RKO (cell line): Measurements from ENCODE around the gene ACSS1.

ENCODE experiments used
- DNase-seq: peaks from one replicate; pipeline ENCODE4 v3.0.0-alpha.2; 2016; ENCODE audit warnings: low spot score

Gene ACSS1

DNA sequence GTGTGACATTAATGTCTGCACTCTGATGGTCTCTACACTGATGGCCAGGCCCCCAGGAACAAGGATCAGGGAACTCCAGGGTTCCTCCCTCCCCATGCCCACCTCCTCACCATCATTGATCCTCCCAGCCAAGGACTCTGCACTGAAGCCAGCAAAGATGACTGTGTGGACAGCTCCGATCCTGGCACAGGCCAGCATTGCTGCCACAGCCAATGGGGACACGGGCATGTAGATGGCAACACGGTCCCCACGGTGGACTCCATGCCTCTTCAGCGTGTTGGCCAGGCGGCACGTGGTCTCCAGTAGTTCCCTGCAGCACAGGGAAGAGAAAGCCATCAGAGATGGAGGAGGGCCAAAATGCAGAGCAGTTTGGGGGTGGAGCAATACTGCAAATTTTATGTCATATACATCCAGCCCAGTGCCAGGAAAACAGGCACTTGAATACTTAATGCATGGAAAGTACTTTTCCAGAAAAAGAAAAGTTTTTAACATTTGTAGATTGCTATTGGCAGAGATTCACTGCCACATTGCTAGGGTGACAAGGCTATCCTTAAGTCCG, 27.2 kb downstream of the ACSS1 start:
- no peak for DNase-seq

DNA sequence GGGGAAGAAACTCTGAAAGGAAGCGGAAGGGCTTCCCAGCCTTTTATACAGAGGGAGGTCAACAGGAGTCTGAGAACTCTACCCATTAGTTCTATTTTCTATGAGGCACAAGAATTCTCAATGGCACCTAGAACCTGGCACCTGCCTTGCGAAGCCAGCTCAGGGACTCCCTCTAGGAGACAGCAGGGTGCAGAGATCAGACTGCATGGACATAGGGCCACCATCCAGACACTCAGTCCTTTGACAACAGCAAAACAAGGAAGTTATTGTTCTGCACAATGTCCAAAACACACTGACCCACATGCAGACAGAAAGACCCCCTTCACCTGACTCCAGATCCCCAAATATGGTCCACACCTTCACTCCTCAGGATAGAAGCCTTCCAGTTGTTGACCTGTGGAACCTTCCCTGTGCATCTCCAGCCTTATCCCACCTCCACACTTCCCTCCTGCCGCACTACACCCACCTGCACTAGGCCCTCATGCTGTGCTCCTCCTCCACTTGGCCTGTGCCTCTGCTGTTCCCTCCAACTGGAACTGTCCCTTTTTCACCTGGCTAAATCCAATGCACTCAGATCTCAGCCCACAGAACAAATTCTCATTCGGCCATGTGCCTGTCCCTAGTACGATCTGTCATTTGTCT, 27.8 kb downstream of the ACSS1 start:
- DNase-seq, result no peak

DNA sequence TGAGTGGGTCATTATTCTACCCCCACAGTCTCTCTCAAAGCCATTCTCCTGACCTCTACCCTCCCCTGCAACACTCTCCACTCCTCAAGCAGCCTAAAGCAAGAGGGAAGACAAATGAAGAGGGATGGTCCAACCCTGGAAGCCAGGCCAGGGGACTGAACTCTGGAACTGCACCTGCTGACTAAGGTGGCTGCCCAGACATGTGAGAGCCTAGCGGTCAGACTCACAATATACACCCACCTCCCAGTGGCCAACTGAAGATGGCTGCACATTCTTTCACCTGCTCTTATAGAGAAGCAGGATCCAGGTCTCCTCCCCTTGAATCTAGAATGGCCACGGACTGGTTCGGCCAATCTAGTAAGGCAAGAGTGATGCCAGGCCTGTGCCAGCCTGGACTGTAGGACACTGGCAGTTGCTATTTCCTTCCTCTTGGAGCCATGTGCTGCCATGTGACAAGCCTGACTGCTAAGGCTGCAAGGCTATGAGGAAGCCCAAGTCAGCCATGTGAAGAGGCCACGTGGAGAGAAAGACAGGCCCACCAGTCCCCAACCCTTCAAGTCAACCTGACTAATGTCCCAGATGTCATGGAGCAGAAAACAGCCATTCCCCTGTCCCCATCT, 31.8 kb downstream of the ACSS1 start:
- no peak for DNase-seq

DNA sequence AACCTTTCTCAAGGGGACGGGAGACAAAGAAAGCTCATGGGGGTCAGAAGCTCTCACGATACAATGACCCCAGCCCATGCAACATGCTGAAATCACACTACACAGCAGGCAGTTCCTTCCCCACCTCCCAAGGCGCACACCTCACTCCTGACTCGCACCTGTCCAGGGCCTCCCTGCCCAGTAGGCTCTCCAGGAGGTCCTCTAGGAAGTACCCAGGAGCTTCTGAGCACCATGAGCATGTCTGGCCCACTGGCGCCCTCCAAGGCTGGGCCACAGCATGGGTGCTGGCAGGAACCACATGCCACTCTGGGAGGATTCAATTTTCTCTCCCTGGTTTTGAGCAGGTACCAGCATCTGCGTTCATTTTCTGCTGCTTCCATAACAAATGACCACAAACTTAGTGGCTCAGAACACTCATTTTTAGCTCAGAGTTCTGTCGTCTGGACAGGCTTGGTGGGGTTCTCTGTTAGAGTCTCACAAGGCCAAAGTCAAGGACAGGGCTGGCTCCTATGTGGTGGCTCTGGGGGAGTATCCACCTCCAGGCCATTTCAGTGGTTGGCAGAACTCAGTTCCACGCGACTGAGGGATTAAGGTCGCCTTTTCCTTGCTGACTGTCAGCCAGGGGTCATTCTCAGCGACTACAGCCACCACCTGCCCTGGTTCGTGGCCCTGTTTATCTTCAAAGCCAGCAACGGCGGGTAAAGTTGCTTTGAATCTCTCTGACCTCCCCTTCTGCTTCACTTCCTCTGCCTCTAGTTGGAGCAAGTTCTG, 32.7 kb downstream of the ACSS1 start:
- DNase-seq, result no peak

DNA sequence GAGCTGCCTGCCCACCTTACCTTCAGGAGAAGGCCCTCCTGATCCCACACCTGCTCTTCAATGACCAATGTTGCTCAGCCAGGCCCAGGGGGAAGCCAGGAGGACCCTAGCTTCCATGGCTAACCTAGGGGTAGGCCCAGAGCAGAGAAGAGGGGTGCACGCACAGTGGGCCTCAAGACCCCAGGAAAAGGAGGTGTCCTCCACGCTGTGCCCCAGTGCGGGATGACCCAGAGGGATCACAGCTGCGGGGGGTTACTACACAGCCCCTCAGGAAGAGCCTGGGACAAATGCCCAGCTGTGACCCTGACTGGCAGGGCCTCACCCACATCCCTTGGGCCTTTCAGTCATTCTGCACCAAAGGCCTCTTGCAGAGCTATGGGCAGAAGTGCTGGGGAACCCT, 33.8 kb downstream of the ACSS1 start:
- no peak for DNase-seq

DNA sequence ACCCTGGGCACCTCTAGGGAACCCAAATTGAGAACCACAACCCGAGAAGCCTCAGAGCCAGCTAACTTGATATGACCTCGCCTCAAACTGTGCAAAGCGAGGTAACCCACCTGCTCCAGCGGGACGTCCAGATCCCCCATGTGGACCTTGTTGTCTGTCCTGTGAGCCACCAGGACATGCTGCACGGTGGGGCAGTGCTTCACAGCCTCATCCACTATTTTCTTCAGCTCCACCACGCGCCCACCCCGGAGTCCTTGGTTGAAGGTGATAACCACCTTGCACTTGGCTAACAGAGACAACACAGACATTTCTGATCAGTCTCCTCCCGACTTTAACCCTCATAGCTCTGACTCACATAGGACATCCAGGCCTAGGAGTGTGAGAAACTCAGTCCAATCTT, 34.6 kb downstream of the ACSS1 start:
- no peak for DNase-seq

DNA sequence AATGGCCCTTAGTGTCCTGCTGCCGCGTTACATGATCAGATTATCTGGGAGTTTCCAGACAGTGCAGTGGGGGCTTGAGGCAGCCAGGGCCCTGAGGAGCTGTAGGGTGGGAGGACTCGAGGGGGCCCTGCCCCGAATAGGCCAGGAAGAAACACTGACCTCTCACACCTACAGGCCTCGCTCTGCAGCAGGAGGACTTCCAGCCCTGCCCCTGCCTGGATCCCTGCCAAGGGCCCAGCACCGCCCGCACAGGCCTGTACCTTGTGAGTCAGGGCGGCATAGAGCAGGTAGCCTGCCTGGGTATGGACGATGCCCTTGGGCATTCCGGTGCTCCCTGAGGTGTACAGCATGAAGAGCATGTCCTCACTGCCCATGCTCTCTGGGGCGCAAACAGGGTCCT, 35.3 kb downstream of the ACSS1 start:
- DNase-seq, result no peak

DNA sequence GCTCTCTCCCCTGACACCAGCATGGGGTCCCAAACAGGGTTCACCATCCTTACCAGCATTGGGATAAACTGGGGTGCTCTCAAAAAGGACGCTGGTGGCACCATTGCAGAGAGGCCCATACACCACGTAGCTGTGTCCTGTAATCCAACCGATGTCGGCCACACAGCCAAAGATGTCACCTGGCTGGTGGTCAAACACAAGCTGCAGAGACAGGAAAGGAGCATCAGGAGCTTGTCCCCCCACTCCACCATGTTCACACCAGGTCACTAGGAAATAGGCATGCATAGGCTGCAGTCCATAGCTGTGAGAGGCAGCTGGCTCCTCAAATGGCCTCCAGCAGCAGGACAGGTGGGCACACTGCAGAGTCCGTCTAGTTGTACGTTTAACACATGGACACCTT, 36.6 kb downstream of the ACSS1 start:
- no peak for DNase-seq

DNA sequence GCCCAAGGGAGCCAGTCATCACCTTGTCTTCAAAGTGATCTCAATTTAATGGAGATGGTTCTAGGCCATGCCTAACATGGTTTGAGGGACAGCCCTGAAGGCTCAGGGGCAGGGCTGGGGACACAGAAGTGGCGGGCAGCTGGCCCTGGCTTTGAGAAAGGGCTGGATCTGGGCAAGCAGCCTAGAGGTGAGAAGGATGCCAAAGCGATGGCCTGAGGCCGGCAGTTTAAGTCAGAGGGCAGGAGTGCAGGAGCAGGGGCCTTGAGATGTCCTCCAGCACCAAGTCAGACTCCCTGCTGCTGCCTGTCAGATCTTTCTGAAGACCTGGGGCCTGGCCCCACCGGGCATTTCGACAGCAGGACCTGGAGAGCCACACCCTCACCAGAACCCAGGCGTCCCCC, 37.0 kb downstream of the ACSS1 start:
- DNase-seq, result no peak

DNA sequence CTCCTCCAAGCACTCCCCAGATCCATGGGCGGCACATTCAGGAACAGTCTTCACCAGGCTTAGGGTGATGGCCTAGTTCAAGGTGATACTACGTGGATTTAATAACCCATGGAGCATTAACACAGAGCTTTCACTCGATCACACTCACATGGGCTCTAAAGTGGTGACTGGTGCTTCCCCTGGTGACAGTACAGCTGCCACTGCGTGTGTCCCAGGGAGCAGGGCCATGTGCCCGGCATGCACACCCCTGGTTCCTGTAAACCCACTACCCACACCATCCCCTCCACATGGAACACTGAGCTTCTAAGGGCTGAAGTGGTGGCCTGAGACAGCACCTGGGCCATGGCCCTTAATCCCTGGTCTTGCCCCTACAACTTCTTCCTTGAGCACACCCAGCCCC, 37.6 kb downstream of the ACSS1 start:
- DNase-seq, result no peak

DNA sequence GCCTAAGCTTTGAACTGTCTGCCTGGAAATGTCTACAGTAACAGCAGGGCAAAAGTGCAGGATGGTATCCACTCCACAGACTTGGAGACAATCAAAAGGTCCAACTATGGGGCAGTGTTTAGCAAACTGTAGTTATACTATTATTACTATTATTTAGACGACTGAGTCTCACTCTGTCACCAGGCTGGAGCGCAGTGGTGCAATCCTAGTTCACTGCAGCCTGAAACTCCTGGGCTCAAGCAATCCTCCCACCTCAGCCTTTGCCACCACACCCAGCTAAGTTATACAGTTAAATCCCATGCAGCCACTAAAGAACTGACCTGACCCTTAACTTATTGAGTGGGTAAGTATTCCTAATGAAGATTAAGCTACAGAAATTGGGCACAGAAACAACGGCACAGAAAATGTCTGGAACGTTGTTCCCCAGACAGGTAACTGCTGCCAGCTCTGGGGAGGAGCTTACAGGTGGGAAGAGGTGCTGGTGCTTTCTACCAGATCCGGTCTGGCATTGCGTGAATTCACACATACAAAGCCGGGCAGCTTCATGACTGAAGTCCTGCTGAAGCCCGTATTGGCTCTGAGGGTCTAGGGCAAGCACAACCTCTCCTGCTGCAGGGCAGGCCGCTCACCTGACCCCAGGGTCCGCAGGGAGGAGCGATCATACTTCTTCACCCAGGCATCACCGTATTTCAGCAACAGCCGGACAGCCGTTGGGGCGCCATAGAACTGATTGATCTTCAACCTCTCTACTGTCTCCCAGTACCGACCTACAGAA, 38.4 kb downstream of the ACSS1 start:
- DNase-seq, result no peak

DNA sequence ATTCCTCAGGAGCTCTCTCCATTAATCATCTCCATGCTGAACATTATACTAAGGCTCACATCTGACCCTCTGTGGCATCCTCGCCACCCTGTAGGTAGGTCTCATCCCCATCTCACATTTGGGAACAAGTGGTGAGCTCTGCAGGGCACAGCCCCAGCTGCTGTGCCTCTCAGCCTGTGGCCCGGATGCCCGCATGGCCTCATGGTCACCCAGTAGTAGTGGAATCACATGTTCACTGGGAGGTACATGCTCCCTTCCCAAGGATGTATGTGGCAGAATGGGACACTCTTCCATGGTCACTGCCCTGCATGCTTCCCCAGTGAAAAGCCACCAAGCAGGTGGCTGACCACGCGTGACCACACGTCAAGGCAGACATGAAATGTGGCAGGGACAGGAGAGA, 39.1 kb downstream of the ACSS1 start:
- DNase-seq, result no peak

DNA sequence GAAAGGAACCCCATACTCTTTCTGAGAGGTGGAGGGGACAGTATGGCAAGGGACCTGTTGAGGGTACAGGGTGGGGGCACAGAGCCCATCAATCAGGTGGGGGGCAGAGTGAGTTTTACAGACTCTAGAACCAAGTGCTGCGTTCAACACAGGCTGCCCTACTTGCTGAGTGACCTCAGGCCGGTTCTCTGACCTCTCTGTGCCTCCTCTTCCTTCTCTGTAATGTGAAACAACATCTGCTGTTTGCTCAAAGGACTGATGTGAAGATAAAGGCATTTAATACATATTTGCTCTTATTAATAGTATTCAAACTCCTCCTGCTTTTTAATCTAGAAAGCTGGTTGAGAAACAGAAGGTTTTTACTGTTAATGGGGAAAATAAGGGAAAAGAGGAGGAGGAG, 39.5 kb downstream of the ACSS1 start:
- DNase-seq, result no peak

DNA sequence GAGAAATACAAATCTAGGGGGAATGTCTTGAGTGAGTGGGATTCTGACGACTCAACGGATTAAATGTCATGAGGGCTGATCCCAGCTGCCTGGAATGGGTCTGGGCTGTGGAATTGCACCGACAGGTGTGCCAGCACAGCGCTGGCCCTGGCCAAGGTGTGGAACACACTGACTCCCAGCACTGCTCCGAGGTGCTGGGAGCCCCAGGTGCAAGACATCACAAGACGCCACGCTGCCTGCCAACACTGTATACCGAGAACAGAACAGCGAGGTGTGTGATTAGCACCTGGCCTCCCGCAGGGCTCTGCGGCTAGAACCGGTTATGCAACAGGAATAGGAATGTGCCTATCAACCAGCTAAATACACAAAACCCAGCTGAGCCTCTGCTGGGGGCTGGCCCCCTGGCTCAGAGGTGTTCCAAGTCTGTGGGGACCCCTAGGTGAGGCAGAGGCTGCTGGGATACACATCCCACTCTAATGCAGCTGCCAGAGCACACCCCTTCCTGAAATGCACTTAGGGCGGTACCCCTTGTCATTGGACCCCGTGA, 40.6 kb downstream of the ACSS1 start:
- DNase-seq, result no peak

DNA sequence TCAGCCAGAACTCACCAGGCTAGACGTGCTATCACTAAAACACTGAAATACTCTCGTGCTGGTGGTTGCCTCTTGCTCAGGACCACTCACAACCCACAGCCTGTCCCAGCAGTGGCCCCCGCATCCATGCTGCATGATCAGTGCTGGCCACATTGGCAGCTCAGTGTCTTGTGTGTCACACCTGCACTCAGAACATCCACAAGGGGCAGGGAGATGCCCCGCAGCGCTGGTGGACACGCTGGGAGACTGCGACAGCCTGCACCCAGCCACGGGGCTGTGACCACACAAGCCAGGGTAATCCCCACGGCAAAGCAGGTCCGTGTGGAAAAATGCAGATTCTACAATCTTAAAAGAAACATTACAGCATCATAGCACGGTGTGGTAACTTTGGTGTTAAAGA, 41.5 kb downstream of the ACSS1 start:
- DNase-seq, result no peak

DNA sequence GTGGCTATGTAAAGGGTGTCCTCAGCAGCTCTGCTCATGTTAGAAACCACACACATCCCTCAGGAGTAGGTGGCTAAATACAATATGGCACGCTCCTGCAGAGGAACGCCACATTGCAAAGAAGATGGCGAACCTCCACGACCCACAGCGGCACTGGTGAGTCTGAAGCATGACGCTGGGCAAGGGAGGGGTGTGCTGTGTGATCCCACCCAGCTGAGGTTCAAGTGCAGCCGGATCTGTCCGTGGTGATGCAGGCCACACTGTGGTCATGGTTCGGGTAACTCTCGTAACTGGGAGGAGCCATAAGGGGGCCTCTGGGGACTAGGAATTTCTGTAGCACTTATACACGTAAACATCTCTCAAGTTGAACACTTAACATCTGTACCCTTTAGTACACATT, 42.0 kb downstream of the ACSS1 start:
- DNase-seq, result no peak

DNA sequence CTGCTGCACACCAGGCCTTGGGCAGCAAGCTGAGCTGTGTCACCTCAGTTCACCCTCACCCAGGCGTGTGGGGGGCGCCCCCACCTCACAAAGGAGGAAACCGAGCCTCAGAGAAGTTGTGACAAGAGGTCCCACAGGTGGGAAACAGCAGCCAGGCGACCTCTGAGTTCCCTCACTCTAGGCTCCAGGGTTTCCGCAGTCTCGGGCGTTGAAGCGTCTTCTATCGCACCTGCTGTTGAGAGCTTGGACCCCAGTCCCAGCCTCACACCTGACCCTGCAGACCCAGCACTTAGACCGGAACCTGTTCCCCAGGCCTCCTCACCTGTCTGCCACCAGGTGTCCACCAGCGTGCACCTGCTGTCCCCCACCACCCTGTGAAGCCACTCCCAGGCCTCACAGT, 43.1 kb downstream of the ACSS1 start:
- no peak for DNase-seq

DNA sequence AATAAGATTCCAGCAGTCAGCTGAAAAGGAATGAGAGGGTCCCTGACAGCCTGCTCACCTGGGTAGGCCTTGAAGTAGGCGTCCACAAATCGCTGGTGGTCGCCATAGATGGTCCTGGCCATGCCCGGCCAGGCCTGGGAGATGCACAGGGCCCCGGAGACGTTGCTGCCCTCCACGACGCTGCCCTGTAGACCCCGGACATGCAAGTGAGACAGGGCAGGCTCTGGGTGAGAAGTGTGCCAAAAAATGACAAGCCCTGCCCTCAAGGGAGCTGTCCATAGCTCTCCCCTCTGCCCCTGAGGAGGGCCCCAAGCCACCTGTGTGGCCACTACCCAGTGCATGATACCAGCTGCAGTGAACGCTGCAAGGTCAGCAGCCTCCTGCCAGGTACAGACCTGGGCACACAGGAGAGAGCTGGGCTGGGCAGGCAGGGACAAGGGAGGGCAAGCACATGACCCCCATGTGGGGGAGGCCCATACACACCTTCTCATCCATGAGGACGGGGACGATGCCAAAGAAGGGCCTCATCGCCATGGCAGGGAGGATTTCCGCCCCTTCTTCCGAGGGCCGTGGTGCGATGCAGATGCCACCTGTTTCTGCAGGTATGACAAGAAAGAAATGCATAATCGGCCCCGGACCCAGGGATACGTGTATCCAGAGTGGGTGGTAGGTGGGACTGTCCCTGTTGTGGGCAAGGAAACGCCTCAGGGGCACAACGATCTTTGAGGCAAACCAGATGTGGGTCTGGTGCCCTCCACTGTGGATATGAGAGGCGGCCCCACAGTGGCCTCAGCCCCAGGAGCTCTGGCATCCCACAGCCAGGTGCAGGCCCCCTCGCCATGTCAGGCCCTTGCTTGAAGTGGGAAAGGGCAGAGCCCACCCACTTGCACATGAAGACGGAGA, 44.2 kb downstream of the ACSS1 start:
- DNase-seq, result no peak

DNA sequence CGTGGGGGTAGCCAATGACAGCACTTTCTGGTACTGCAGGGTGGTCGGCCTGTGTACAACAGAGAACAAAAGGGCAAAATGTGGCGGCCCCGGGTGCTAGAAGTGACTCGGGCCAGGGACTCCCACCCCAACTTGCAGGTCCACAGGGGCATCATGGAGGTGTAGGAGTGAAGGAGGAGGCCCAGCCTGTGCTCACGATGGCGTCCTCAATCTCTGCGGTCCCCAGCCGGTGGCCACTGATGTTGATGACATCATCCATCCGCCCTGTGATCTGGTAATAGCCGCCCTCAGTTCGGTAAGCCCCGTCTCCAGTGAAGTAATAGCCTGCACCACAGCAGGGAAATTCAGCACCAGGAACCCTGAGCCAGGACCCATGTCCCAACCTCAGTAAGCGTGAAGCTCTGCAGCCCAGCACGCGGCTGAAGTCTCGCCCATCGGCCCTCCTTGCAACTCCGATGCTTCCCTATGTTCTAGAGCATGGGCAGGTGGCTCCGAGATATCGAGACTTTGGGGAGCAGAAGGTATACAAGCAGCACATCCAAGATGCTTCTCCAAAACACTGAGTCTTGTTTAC, 45.2 kb downstream of the ACSS1 start:
- DNase-seq, result no peak

DNA sequence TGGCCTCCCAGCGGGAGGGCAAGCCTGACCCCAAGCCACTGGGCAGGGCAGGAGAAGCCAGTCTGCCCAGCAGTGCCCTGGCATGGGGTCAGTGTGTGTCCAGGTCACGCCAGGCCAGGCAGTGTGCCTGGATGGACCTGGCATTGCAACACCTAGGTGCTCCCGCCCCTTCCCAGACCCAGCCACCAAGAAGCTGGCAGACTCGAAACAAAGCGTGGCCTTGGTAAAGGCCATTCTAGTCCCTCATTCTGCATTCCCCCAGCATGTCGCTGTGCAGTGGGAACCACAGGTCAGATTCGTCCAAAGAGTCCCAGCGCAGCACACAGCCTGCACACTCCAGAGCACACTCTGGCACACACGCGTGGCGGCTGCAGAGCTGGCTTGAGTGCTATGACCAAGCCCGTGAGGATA, 46.1 kb downstream of the ACSS1 start:
- no peak for DNase-seq

DNA sequence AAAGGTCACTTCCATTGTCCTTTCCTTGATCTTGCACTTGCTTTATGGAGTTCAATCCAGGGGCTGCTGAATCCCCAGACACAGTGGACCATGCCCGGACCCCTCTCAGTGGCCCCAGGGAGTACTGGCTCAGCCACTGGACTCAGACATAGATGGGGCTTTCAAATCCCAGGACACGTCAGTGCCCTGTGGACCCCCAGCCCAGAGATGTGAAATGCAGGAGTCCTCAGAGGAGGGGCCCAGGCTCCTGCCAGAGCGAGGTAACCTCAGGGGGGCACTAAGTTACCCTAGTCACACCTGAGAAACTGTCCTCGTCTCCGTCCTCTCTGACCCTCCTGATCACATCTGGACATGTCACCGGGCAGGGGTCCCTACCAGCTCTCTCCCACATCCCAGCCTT, 46.7 kb downstream of the ACSS1 start:
- DNase-seq, result no peak
